Limb (tissue), 2 donors: Measurements from ENCODE around the gene FAM177B.

Source experiments
- DNase-seq, 2 donors: peaks; one replicate each; pipeline ENCODE4 v3.0.0-alpha.2; 2016; ENCODE audit errors: extremely low spot score in 2 of 2

Gene FAM177B

DNA sequence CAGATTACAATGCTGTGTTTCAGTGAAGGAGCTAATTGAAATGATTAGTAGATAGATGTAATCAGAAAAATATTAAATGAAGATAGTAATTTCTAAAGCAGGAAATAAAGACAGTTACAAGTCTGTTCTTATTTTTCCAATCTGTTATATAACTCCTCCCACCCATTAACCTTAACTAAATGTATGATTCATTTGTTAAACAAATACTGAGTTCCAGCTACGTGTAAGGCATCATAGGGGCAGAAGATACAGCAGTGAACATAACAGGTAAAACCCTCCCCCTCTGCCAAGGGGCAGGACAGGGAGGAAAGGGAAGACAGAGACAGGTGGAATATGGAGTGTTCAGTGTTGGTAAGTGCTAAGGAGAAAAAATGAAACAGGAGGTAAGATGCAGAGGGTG, at the start of gene FAM177B:
Gene FAM177B (plus strand): TSS at position 231 of the 400 bp plus-strand sequence. CDS start 9,344 bp downstream, outside the sequence.
- no peak for DNase-seq

DNA sequence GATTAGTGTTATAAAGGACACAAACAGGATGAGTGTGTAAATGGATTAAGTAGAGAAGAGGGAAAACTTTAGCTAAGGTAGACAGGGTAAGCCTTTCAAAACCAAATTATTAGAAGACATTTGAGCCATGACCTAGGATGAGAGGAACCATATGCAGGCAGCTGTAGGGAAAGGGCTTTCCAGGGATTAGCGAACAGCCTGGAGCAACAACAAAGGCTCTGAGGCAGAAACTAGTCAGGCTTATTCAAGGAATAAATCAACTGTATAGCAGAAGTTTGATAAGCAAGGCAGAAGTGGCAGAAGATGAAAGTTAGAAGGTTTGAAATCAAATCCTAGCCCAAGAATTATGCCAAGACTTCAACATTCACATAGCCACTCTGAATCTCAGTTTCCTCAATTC, 46.0 kb upstream of the FAM177B start:
- no peak for DNase-seq

DNA sequence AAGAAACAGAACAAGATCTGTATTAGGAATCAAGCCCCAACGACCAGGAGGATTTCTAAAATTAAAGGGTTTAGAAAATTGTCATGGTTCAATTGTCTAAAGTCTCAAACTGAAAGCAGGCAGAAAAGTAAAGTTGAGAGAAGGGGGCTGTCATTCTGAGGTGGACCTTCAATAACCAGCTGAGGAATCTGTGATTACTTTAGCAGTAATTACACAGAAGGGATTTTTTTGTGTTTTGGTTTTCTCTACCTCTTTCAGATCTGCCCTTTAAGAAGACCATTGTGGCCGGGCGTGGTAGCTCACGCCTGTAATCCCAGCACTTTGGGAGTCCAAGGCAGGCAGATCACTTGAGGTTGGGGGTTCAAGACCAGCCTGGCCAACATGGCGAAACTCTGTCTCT, 42.1 kb upstream of the FAM177B start:
- no peak for DNase-seq

DNA sequence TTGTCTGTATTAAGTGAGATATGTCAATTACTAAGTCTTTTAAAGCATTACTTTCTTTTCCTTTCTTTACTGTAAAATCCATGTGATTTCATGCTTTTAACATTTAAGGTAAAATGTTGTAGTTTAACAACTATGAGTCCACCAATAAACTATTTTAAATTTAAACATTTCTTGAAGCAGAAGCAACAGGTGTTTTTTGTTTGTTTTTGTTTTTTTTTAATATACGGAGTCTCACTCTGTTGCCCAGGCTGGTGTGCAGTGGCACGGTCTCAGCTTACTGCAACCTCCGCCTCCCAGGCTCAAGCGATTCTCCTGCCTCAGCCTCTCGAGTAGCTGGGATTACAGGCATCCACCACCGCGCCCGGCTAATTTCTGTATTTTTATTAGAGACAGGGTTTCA, 40.3 kb upstream of the FAM177B start:
- DNase-seq = no peak

DNA sequence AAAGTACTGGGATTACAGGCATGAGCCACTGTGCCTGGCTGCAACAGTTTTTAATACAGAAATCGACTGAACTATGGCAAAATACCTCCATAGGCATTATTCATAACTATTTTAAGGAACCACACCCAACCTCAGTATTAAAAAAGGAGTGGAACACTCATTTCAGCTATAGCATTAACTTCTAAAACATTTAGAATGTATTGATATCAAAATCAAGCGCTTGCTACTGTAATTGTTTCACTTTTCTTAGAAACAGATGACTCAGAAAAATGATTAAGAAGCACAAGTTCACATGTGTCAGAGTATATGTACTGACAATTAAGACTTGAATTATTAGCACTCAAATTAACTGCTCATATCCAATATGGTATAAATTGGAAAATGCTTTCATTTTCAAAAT, 39.8 kb upstream of the FAM177B start:
- no peak for DNase-seq

DNA sequence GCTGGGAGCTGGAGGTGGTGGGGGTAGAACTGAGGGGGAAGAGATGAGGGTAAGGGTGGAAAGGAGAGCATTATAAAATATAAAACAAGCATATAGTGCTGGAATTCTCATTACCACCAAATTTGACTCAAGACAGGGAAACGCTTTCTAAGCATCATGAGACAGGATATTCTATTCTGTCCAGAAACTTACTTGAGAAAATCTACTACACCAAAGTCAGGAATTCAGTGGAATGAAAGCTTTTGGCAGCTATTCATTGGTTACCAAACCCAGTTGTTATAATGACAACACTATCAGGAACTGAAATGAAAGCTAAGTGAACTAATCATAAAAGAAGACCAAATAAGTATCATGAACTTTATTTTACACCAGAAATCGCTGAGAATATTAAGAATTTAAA, 39.2 kb upstream of the FAM177B start:
- no peak for DNase-seq

DNA sequence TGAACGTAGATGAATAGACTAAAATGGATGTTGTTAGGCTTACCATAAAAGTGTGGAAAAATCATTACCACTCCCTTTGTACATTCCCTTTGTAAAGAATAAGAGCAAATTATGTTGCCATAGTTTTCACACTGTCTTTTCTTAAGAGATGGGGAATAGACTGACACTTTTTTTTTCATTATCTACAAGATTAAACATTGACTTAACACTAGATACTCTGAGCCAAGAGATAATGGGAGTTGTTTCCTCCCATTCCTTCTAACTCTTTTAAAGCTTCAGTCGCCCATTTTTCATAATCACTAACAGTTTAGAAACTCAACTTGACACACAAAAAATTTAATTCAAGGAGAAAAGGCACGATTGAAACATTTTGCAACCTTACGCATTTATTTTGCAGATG, 34.8 kb upstream of the FAM177B start:
- no peak for DNase-seq

DNA sequence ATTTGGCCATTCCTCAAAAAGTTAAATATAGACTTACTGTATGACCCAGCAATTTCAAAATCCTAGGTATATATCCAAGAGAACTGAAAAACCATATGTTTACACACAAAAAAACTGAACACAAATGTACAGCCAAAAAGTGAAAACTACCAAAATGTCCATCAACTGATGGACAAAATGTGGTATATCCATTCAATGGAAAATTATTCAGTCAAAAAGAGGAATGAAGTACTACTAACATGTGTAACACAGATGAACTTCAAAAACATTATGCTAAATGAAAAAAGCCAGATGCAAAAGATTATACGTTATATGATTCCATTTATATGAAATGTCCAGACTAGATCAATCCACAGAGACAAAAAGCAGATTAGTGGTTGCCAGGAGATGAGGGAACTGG, 32.7 kb upstream of the FAM177B start:
- DNase-seq = no peak

DNA sequence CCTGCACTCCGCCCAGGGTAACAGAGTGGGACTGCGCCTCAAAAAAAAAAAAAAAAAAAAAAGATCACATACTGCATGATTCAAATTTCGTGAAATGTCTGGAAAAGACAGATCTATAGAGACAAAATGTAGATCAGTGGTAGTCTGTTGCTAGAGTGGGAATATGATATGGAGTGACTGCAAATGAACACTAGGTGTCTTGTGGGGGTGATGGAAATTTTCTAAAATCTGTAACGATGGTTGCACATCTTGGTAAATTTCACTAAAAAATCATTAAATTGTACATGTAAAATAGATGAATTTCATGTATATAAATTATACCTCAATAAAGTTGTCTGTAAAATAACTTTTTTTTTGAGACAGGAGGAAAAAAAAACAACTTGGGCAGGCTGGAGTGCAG, 30.2 kb upstream of the FAM177B start:
- no peak for DNase-seq

DNA sequence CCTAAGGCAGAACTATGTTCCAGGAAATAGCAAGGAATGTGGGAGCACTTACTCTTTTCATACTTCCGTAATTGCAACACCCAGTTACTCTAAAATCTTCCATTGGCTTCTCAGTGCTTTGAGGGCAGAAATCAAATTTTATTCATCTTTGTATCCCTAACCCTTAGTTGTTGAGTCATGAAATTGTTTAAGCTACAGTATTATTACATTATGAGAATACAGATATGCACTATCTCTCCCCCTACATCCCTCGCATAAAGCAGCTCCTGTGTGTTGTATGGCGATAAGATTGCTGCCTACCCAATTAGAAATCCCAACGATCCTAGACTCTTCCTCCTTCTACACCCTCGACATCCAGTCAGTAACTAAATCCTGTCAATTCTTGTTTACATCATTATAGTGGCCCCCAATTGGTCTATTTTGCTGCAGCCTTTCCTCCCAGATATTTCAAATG, 27.3 kb upstream of the FAM177B start:
- no peak for DNase-seq

DNA sequence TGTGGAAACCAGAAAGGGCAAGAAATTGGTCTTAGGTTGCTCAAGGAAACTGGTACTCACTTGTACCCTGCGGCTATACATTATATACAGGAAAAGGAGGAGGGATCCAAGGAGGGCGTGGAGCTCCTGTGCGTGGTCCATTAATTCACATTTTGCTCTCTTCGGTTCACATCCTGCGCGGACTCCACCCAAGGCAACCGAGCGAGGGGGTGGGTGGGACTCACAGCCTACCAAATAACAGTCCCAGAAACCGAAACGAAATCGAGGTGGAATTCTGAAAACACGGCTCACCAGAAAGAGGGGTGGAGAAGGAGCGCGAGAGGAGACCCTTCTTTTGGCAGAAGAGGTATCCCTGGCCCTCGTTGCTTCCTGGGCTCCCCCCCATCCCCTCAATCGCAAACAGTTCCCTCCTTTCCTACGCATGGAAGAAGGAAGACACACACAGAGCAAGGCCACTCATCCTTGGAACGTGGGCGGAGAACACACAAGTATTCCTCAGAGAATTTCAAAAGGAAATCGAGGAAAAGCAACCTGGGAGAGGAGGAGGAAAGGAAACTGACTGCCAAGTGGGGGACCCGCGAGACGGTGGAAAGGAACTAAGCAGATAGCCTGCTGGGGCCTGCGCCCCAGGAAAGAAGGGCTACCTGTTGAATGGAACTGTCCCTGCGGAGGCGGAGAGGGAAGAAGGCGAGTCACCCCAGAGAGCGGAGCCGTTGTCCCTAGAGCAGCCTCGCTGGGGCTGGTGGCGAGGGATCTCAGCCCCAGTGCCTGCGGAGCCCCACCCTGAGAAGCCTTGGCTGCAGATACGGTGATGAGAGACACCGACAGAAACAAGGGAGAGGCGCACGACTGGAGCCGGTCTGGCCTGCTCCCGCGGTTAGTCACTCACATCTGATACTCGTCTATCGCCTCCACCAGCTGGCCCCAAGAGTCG, 25.4 kb upstream of the FAM177B start:
- DNase-seq = peak; percentile 43 to 67

DNA sequence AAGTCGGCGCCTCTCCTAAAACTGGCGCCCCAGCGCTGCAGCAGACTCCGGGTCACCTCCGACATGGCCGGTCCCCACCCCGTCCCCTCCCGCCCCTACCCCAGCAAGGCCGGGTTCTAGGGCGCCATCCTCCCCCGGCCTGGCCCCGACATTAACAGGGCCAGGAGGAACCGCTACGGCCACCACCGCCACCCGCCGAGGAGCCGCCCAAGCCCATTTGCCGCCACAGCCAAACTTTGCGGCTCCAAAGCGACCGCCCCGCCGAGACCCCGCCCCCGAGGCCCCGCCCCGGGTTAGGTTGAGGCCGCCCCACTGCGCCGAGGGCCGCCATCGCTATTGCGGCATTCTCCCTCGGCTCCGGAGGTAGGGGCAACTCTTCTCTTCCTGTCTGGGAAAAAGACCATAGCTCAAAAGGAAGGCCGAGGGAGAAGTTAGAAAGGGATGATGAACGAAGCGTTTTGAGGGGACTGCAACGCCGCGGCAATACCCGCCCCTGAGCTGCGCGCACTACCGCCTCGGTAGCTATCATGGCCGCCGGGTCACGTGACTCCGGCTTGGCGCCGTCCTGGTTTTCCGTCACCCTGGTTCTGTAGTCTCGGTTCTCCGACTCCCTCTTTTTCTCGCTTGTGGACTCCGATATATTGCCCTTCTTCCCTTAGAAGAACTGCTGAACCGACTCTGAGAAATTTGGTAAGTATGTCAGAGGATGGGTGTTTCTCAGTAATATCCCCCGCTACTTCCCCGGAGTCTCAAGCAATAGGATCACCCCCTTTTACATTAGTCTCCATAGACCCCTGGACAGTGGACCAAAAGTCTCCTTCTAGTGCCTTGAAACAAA, 24.5 kb upstream of the FAM177B start, which contains the start of the genes AIDA and BROX:
Gene AIDA (minus strand): TSS at position 239 of the 838 bp plus-strand sequence. CDS start 174 bp downstream, at position 65.
Gene BROX (plus strand): TSS at position 312 of the 838 bp plus-strand sequence. CDS start 3,136 bp downstream, outside the sequence.
- DNase-seq = peak; percentile 90 to 98

DNA sequence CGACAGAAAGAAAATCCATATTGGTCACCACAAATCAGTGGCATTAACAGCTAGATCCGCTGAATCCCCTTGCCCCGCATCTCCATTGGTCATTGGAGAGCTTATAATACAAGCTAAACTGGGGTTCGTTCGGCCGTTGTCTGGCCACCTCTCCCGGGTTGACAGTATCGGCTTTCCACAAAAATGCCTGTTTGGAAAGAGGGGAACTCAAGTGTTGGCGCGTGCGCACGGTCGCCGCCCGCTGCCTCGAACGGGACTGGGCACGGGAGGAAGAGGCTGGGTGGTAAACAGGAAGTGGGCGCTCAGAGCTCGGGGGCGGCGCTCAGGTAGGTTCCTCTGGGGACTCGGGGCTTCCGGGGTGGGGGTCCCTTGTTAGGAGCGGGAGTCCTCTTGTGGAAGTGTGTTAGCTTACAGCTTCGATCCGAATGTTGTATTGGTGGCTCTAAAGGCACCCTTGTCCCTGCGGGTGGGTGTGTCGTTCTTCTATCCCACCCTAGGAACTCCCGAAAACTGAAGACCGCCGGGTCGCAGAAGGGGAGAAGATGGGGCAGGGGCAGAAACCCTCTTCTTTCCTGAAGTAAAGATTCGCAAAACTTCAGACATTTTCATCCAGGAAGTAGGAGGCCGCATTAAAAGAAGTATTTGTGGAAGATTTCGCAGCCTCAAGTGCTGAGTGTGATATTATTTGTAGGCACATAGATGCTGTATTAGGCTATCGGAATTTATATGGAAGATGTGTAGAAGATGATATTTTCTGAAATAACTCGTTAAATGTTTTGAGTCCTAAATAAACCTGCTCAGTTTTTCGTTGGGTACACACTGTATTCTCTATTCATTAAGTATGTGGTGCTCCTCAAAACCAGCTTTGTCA, 23.7 kb upstream of the FAM177B start:
- DNase-seq = peak; percentile 93 to 96

DNA sequence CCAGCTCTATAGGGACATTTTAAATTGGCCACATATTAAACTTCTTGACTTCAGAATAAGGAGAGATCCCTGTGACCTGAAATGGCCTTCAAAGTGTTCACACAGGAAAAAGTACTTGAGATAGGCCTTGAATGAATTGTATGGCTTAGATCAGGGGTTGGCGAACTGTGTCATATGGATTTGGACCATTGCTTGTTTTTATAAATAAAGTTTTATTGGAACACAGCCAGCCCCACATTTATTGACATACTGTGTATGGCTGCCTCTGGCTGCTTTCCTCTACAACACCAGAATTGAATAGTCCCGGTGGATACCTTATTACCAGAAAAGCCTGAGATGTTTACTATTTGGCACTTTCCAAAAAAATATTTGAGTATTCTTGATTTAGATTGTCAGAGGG, 20.6 kb upstream of the FAM177B start:
- no peak for DNase-seq

DNA sequence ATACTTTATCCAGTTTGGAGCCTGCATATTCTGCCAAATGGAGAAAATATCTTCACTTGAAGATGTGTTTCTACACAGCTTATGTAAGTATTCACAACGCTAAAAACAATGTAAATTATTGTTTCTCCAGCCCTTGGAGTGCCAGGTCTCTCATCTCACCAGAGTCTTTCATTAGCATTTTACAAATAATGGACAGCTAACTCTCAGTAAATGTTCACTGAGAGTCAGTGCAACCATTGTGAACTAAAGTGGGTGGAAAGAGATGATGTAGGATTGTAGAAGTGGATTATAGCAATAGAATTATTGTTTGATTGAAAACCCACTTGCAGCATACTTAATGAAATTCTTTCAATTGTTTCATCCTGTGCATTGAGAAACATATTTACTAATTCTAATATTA, 8.3 kb upstream of the FAM177B start:
- no peak for DNase-seq

DNA sequence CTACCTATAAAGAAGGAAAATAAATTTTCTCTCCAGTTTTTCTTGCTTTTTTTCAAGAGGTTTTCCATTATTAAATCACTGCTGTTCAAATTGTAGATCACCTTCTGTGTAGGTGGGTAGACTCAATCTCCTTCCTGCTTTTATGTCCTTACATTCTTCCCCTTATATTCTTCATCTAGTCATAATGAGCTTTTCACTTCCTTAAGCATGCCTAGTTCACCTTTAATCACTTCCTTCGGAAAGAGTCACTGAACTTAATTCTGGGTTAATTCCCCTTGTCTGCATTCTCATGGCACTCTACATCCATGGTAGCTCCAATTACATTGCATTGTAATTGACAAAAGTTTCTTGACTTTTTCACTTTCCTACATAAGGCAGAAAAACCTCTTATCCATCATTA, 6.1 kb upstream of the FAM177B start:
- DNase-seq = no peak

DNA sequence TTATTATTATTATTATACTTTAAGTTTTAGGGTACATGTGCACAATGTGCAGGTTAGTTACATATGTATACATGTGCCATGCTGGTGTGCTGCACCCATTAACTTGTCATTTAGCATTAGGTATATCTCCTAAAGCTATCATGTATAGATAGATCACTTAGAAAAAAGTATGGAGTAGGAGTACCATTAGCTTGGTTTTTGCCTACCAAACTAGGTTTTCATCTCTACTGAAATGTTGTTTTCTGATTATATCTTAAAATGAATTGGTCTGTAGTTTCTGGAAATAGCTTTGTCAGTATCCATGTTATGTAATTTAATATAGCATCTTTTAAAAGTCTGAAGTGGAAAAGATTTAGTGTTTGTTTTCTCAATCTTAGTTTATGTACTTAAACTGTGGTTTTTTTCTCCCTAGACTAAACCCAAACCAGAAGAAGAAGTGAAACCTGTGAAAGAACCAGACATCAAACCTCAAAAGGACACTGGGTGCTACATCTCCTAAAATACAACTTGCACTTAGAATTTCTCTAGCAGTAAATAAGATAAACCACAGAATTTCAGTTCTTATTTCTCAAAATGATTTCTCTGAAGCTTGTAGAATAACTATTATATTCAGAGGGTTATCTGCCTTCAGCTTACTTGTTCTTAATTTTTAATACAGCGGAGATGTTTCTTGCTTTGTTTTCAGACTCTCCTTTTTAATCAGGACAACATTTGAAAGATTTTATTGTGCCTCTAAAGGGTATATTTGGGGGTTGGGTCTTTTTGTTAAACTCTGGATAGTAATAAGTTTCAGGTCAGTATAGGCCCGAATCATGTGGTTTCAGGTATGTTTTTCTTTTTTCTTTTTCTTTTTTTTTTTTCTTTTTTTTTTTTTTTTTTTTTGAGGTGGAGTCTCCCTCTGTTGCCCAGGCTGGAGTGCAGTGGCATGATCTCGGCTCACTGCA, 4.5 kb upstream of the FAM177B start:
- no peak for DNase-seq

DNA sequence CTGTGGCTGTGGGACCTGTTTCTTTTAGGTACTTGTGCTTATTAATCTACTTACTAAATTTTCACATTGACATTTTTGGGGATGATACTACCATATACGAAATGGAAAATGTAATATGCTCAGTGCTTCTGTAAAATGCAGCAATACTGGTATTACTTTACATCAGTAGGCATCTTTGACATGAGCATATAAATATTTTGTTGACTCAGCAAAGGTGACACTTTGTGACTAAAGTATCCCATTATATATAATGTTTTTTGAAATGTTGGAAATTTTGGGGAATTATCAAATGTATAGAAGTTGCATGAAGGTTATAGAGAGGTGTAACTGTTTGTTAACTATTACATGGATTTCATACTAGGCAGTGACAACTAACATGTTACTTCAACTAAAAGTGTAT, 2.3 kb upstream of the FAM177B start:
- no peak for DNase-seq

DNA sequence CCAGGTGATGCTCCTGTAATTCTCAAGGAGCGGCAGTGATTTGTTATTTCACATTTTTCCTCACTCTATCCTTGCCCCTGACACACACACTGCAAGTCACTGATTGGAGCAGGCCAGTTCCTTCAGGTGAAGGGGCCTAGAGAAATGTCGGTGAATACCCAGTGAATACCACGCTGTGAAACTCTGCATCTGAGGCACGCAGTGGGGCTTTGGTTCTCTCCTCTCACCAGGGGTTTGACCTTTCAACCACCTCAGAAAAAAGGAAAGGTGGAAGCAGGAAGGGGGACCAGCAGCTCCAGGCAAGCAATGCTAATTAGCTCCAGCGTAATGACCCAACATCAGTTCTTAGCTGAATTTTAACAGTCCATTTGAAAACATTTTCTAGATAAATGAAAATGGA, 532 bp upstream of the FAM177B start:
- no peak for DNase-seq

DNA sequence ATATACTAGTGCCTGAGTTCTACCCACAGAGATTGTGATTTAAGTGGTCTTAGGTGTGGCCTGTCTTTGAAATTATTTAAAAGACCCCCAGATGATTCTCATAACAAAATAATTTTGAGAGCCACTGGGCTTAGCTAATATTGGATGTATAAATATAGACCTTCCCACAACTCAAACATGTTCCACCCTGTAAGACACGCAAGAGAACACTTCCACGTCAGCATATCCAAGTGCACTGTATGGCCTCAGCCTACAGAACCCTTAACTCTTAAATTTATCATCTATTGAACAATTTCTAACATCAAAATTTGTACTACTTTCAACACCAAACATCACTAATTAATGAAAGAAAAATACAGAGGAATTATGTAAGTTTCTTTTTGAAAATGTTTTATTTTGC, 2.5 kb downstream of the FAM177B start:
- DNase-seq = no peak
